ENCODE data around the gene PACRG. TPM values are rescaled to one million over a fixed set of nuclear protein-coding genes. Genes with fewer than 3 reads are reported as not detected.

Gene PACRG
- total and polyA plus RNA-seq, 2 of the 13 experiments (the other 11 are each of a cell fraction or from before 2014, with no cell fraction given), result 0.13 TPM; not detected in 1

GRCh38 chr6:162727322-162728182 lies at the start of gene PACRG, which contains the start of gene PRKN (continued):
- TF ChIP-seq ZNF142 (CRISPR knock-in tag; IDR thresholded peaks at IDR 0.05) (peak; percentile 59; the same call in 1 of the 2 replicates), ZNF282 (IDR thresholded peaks at IDR 0.05; ENCODE audit: partially characterized antibody) (no peak), POLR2A (IDR thresholded peaks at IDR 0.05; ENCODE audit: insufficient read depth in 1 of 2, low read depth in 2 of 2, low read length in 2 of 2) (peak; percentile 66 to 76; a peak in 3 of 4 replicates), MEF2D (CRISPR knock-in tag; IDR thresholded peaks at IDR 0.05) (peak; percentile 36; the same call in 1 of the 2 replicates), ZKSCAN8 (CRISPR knock-in tag; IDR thresholded peaks at IDR 0.05; ENCODE audit: borderline replicate concordance) (peak; percentile 17; the same call in 1 of the 2 replicates), TCF7 (IDR thresholded peaks at IDR 0.05; ENCODE audit: low read depth) (peak; percentile 9; the same call in 1 of the 2 replicates), ZNF33B (CRISPR knock-in tag; IDR thresholded peaks at IDR 0.05) (no peak), SNAI1 (CRISPR knock-in tag; IDR thresholded peaks at IDR 0.05; ENCODE audit: borderline replicate concordance) (peak; percentile 70; the same call in 1 of the 2 replicates), ZSCAN25 (CRISPR knock-in tag; IDR thresholded peaks at IDR 0.05) (no peak), TP53 (CRISPR knock-in tag; conservative IDR thresholded peaks at IDR 0.05) (no peak), ZNF691 (CRISPR knock-in tag; IDR thresholded peaks at IDR 0.05; ENCODE audit: borderline replicate concordance, low read depth) (0 out of 2 replicates have a peak, but pooled peaks have one; percentile 76), RFX3 (CRISPR knock-in tag; IDR thresholded peaks at IDR 0.05) (peak; percentile 97), ZBTB38 (CRISPR knock-in tag; IDR thresholded peaks at IDR 0.05) (peak; percentile 51; the same call in 1 of the 2 replicates), RFX1 (IDR thresholded peaks at IDR 0.05) (peak; percentile 94), ZSCAN22 (CRISPR knock-in tag; IDR thresholded peaks at IDR 0.05) (no peak), FIP1L1 (IDR thresholded peaks at IDR 0.05; ENCODE audit: borderline replicate concordance, insufficient read depth, low read depth, low read length) (no peak), GABPA (IDR thresholded peaks at IDR 0.05; ENCODE audit: low read depth, low read length) (peak; percentile 40; the same call in 1 of the 2 replicates), GABPA (CRISPR knock-in tag; IDR thresholded peaks at IDR 0.05; ENCODE audit: low read depth) (peak; percentile 89), SOX5 (CRISPR knock-in tag; IDR thresholded peaks at IDR 0.05; ENCODE audit: borderline replicate concordance) (peak; percentile 47; the same call in 1 of the 2 replicates), ZNF510 (CRISPR knock-in tag; IDR thresholded peaks at IDR 0.05; ENCODE audit: low read depth) (peak; percentile 91; the same call in 1 of the 2 replicates)
- TF ChIP-seq, protein P1, sequence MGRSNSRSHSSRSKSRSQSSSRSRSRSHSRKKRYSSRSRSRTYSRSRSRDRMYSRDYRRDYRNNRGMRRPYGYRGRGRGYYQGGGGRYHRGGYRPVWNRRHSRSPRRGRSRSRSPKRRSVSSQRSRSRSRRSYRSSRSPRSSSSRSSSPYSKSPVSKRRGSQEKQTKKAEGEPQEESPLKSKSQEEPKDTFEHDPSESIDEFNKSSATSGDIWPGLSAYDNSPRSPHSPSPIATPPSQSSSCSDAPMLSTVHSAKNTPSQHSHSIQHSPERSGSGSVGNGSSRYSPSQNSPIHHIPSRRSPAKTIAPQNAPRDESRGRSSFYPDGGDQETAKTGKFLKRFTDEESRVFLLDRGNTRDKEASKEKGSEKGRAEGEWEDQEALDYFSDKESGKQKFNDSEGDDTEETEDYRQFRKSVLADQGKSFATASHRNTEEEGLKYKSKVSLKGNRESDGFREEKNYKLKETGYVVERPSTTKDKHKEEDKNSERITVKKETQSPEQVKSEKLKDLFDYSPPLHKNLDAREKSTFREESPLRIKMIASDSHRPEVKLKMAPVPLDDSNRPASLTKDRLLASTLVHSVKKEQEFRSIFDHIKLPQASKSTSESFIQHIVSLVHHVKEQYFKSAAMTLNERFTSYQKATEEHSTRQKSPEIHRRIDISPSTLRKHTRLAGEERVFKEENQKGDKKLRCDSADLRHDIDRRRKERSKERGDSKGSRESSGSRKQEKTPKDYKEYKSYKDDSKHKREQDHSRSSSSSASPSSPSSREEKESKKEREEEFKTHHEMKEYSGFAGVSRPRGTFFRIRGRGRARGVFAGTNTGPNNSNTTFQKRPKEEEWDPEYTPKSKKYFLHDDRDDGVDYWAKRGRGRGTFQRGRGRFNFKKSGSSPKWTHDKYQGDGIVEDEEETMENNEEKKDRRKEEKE (IDR thresholded peaks at IDR 0.05), result no peak
